T follicular helper cell (primary cell): ENCODE measurements around the gene TIE1.

Experiments used
- DNase-seq: peaks from one replicate; pipeline ENCODE4 v3.0.0-alpha.2; 2020; ENCODE audit warnings: low read depth

TIE1 gene

DNA sequence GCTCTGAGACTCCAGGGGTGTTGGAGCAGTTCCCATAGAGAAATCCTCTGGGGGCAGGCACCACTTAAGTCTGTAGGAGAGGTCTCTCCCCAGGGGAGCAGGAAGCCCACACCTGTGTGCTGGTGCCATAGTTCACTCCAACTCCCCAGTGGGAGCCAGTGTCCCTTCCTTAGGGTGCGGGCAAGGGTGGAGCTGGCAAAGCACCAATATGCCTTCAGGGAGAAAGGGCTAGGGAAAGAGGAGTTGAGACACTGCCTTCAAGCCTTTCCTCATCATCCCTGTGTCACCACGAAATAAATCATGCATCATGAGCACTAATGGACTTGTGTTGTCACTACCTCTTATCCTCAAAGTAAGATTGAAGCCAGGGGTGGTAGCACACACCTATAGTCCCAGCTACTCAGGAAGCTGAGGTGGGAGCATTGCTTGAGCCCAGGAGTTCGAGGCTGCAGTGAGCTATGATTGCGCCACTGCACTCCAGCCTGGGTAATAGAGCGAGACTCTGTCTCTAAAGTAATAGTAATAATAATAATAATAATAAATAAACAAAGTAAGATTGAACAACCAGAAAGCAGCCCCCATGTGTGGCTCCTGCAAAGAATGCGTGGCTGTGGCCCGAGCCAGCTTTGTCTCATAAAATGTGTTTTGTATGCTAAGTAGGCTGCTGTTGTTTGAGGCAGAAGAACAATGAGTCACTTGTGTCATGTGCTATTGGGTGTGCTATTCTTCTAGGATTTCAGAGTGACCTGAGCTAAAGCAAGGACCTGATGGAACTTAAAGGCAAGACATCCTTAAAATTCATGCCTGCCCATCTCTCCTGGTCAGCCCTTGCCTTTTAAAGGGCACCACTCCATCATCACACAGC lies 6.7 kb upstream of the TIE1 start:
- DNase-seq, result no peak

DNA sequence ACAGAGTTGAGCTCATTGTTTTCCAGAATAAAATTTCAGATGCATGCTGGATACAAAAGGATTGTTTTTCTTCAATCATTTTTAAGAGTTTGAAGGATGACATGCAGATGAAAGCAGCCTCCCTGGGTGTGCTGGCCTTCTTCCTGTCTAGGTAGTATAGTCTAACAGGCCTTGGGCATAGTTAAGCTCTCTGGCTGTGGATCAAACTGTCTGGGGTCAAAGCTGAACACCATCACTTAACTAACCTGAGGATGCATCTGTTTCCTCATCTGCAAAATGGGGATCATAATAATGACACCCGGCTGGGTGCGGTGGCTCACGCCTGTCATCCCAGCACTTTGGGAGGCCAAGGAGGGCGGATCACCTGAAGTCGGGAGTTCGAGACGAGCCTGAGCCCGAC lies 6.0 kb upstream of the TIE1 start:
- DNase-seq, result no peak

DNA sequence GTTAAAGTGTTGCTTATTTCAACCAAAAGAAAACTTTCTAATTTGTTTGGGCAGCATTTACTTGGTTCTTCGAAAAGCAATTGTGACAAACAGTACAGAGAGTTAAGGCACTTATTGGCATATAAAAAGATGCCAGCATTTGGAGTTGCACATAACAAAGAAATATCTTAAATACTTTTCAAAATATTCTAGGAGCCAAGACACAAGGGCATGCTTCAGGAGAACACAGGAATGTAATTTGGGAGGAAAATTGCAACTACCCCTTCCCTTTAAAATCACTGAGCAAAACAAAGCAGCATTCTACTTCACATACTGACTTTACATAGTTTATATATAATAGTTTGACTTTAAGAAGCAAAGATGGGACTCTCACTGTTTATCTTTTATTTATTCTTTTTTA lies 4.6 kb upstream of the TIE1 start:
- no peak for DNase-seq

DNA sequence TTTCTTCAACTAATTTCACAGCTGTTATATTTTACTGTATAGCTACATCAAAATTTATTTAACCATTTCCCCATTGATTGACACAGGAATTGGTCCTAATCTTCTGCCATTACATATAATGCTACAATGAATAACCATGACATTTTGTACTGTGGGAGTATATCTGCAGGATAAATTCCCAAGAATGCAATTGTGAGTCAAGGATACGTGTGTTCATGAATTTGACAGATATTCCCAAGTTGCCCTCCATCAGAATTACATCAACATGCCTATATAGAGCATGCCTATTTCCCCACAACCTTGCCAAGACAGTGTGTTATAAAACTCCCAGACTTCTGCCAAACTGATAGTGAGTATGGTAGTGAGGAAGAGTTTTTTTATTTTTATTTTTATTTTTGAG lies 2.7 kb upstream of the TIE1 start:
- DNase-seq, result no peak

DNA sequence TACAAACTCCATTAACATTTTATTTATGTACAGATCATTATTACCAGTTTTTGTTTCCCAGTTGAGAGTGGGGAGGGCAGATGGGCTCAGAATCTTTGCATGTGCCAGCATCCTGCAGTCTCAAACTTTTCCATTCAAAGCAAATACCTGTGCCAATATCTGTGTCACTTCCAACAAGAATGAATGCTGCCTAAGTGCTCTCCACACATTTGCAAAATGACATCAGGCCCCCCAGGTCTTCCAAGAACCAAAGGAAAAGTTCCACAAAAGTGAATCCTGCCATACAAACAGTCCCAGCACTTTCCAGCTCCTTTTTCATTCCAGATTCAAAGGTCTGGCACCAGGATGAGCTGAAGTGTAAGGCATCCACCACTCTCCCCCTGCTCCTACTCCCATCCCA lies 1.7 kb upstream of the TIE1 start:
- no peak for DNase-seq

DNA sequence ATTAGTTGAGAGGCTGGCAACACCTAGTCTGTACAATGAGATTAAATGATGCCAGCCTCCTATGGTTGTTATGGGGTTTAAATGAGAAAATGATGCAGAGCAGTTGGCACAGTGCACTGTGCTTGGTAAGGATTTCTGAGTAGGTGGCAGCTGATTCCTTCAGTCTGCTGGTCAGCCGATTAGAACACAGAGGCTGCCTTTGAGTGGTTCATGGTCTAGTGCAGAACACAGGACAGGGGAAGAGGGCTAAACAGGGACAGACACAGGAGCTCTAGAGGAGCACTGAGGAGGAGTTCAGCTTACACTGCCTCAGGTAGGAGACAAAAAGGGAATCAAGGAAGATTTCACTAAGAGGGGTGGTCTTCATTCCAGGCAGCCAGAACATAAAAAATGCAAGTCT lies 1.4 kb downstream of the TIE1 start:
- DNase-seq, result no peak

DNA sequence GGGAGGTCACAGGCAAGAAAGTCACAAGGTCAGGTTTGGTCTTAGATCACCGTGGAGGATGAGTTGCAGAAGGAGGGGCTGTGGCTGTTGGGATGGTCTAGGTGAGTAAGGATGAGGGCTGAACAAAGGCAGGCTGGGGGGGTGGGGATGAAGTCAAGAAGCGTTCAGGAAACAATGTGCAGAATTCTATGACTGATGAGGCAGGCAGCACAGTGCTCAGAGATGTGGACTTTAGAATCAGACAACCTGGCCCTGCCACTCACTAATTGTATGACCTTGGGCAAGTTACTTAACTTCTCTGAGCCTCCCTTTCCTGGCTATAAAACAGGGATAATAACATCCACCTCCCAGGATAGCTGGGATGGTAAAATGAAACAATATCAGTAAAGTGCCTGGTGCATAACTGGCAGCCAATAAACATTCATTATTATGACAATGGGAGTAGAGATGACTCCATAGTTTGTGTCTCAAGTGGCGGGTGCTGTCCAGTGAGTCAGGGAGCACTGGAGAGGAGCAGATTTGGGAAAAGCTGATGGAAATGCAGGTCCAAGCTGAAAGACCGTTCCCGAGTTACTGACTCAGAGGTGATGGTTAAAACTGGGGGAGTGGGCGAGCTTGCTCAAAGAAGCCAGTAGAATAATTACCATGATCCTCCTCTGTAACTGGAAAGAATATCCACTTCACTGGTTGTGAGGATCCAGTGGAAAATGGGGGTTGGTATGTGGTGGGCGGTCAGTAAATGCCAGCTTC lies 2.1 kb downstream of the TIE1 start:
- DNase-seq, result no peak

DNA sequence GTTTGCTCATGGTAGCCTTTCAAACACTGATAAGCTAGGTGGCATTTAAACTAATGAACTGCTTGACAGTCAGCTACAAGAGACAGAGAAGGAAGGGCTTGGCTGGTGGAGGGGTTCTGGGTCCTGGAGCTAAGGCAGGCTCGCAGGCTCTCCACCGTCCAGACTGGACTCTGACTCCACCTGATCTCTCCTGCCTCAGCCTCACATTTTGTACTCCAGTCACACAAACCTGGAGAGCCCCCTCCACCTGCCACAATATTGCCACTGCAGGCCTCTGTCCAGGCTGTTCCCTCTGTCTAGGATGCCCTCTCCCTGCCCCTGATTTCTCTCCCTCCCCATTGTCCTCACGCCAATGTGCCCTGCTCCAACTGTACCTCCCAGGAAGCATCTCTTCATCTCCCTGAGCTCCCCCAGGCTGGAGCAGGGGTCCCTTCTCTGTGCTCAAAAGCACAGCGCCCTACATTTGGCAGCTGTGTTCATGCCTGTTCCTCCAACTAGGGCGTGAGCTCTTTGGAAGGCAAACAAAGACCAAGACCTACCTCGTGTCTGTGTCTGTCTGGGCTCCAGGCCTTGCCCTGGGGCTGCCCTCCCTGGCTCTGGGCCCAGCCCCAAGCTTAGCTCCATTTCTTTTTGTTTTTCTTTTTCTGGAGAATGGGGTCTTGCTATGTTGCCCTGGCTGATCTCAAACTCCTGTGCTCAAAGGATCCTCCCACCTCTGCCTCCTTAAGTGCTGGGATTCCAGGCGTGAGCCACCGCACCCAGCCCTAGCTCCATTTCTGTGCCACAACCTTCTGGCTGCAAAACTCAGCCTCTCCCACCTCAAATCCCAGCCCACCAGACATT lies 2.9 kb downstream of the TIE1 start:
- no peak for DNase-seq

DNA sequence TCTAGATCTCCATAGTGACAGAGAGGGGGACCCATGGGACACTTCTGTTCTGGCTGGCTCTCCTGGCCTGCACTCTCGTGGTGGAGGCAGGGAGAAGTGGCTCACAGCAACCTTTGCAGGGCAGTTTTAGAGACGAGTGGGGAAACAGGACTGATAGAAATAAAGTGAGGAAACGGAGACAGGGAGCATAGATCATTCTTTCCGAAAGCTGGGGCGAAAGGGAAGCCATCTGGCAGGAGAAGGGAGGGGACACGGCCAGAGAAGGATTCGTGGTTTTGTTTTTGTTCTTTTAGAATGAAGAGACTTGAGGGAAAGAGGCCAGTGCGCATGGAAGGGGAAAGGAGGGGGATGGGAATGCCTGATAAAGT lies 3.5 kb downstream of the TIE1 start:
- no peak for DNase-seq

DNA sequence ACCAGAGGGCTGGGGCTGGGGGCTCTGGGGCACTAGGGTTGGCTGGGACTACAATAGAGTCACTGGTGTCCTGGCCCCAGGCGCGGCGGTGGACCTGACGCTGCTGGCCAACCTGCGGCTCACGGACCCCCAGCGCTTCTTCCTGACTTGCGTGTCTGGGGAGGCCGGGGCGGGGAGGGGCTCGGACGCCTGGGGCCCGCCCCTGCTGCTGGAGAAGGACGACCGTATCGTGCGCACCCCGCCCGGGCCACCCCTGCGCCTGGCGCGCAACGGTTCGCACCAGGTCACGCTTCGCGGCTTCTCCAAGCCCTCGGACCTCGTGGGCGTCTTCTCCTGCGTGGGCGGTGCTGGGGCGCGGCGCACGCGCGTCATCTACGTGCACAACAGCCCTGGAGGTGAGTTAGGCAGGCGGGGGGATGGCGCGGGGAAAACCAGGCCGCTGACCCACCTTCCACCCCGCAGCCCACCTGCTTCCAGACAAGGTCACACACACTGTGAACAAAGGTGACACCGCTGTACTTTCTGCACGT lies 4.1 kb downstream of the TIE1 start:
- no peak for DNase-seq

DNA sequence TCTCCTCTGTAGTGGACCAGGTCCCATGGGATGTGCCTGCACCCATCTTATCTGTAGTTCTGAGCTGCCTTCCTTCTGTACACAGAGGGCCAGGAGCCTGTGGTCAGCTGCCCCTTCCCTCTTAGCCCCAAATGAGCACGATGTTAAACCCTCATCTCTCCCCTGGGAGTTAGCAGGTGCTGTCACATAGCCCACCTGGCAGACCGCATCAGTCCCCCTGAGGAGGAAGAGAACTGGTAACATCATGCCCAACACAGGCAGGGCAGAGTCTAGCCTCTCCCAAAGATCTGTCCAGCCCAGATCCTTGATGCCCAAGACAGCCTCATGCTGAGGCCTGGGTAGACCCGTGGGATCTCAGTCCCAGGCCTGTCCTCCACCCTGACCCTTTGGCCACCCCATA lies 4.7 kb downstream of the TIE1 start:
- DNase-seq, result no peak

DNA sequence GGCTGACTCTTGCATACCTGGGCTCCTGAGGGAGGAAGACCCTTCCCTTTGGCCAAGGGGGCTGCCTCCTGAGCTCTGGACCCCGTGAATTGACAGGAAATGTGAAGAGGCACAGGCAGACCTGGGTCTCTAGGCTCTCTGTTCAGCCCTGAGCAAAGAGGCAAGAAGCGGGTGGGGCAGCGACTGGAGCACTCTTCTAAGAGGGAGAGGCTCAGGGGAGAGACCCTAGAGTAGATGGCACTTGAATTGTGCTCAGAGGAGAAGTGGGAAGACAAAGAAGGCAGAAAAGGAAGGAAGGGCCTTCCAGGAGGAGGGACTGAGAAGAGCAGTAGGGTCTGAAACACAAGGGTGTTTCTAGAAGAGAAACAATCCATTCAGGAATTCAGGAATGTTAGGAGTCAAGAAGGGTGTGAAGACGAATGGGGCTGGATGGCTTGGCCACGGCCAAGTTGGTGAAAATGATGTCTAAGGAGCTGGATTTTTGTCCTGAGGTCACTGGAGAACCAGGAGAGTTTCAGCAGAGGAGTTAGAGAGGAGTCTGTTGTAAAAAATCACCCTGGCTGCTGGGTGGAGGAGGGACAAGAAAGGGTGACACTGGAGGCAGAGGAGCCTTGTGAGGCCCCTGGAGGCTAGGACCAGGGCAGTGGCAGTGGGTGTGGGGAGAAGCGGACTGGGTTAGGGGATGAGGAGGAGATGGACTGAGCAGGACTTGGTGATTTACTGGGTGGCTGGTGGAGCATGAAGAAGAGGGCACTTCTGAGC lies 5.3 kb downstream of the TIE1 start:
- no peak for DNase-seq

DNA sequence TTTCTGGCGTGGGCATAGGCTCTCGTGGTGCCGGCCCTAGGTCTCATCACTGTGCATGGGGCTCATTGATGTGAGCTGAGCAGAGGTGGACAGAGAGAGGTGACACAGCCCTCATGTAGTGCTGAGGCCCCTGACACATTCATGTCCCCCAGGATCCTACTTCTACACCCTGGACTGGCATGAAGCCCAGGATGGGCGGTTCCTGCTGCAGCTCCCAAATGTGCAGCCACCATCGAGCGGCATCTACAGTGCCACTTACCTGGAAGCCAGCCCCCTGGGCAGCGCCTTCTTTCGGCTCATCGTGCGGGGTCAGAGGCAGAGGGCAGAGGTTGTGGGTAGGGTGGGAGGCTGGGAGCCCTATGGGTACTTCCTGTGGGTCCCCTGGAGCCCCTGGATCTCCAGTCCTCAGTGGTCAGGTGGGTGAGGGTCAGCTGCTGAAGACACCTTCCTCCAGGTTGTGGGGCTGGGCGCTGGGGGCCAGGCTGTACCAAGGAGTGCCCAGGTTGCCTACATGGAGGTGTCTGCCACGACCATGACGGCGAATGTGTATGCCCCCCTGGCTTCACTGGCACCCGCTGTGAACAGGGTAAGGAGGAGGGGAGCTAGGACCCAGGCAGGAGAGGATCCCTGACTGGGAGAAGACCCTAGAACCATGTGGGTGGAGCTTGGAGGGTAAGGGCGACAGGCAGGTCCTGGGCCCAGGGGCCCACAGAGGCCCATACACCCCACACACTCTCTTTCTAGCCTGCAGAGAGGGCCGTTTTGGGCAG lies 6.1 kb downstream of the TIE1 start:
- no peak for DNase-seq

DNA sequence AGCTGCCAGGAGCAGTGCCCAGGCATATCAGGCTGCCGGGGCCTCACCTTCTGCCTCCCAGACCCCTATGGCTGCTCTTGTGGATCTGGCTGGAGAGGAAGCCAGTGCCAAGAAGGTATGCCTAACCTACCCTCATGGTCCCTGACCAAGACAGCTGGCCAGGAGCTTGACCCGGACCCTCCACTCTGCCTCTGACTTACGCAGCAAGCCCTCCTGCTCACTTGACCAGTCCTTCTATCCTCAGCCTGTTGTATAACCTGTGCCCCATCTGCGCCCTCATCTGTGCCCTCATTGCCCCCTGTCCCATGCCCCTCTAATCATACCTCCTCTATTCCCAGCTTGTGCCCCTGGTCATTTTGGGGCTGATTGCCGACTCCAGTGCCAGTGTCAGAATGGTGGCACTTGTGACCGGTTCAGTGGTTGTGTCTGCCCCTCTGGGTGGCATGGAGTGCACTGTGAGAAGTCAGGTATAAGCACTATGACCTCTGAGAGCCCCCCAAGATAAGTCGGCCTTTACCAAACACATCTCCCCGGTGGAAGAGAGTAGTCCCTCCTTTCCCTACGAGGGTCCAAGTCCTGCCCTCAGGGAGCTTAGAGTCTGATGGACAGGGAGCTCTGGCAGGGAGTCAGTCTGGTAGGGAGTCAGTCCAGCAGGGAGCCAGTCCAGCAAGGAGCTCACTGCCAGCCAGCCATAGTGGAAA lies 6.8 kb downstream of the TIE1 start:
- DNase-seq, result no peak

DNA sequence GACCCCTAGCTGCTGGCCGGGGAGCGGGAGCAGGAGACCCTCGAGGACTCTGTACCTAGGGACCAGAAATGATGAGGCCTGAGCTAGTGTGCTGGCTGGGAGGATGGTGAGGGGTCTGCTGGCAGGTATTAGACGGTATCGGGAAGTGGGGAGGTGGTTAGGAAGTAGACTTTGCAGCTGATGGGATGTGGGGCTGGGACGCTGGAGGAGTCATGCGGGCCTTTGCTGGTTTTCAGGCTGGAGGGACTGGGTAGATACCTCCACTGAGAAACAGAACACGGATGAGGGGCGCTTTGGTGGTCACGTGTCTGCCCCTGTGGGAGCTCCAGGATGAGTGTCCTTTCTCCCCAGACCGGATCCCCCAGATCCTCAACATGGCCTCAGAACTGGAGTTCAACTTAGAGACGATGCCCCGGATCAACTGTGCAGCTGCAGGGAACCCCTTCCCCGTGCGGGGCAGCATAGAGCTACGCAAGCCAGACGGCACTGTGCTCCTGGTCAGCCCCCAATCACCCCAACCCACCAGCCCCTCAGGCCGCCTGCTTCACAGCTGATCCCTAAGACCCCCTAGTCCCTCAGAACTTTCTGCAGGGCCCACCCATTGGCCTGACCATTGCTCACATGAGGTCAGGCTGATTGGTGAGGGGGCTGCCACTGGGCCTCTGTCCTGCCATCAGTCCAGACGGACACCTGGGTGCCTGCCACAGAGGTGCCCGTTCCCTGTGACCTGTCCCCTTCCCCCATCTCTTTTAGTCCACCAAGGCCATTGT lies 8.0 kb downstream of the TIE1 start:
- DNase-seq, result no peak

DNA sequence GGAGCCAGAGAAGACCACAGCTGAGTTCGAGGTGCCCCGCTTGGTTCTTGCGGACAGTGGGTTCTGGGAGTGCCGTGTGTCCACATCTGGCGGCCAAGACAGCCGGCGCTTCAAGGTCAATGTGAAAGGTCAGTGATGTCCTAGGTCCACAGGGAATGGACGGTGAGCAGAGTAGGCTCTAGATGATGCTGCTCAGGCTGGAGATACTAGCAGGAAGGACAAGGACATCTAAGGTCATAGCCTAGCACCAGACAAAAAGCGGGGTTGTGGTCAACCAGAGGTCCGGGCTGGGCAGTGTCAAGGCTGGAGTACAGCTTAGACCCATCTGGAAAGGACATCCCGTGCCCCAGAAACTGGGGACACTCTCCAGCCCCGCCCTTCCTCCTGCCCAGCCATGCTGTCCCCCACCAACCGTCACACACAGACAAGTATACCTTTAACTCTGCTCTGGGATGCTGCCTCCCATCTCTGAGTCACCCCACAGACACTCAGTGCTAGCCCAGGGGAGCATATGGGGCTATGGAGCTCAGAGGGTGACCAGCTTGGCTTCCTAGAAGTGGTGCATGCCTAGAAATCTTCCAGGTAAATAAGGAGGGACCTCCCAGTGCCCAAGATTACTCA lies 8.7 kb downstream of the TIE1 start:
- DNase-seq, result no peak

DNA sequence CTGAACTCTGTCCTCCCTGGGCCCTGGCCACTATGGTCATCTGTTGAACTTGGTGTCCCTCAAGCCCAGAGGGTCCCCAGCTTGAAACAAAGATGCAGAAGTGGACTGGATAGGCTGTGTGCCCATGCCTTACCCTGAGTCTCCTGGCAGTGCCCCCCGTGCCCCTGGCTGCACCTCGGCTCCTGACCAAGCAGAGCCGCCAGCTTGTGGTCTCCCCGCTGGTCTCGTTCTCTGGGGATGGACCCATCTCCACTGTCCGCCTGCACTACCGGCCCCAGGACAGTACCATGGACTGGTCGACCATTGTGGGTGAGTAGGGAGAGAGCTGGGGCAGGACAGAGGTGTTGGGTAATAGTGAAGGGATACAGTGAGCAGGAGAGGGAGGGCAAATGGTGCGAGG lies 10.7 kb downstream of the TIE1 start:
- no peak for DNase-seq

DNA sequence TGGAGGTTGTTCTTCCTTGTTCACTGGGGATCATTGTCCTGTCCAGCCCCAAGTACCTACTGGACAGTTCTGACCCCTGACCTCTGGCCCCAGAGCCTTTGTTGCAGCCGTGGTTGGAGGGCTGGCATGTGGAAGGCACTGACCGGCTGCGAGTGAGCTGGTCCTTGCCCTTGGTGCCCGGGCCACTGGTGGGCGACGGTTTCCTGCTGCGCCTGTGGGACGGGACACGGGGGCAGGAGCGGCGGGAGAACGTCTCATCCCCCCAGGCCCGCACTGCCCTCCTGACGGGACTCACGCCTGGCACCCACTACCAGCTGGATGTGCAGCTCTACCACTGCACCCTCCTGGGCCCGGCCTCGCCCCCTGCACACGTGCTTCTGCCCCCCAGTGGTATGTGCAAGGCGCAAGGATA lies 11.4 kb downstream of the TIE1 start:
- no peak for DNase-seq
